GM12864 (cell line): ENCODE data around the gene FANCD2.

Experiments
- DNase-seq: peaks from one replicate; pipeline ENCODE4 v3.0.0-alpha.2; 2011; ENCODE audit warnings: low read depth
- H3K4me3 ChIP-seq: 2 replicates; pipeline ENCODE4 v1.5.1; 2011; ENCODE audit warnings: mild to moderate bottlenecking, low read depth, low read length, control low read depth
- CTCF ChIP-seq: IDR thresholded peaks from 2 replicates; pipeline ENCODE4 v1.5.1; 2011; ENCODE audit warnings: low read depth, mild to moderate bottlenecking, moderate library complexity, low read length, control low read depth, inconsistent platforms; ENCODE audit errors: missing control alignments

The FANCD2 gene

GRCh38 chr3:10000686-10001085, 25.6 kb upstream of the FANCD2 start:
- TF ChIP-seq CTCF = no peak
- H3K4me3 ChIP-seq = no peak overlapping the region
- DNase-seq = no peak

GRCh38 chr3:10002951-10003350, 23.3 kb upstream of the FANCD2 start:
- H3K4me3 ChIP-seq = no peak overlapping the region
- no peak for TF ChIP-seq CTCF
- no peak for DNase-seq

GRCh38 chr3:10004506-10004905, 21.7 kb upstream of the FANCD2 start:
- DNase-seq = no peak
- no peak for TF ChIP-seq CTCF
- H3K4me3 ChIP-seq = no peak overlapping the region

GRCh38 chr3:10004960-10005564, 21.2 kb upstream of the FANCD2 start:
- DNase-seq = no peak
- no peak for TF ChIP-seq CTCF
- no peak overlapping the region for H3K4me3 ChIP-seq

- no peak overlapping the region for H3K4me3 ChIP-seq
- no peak for TF ChIP-seq CTCF
- DNase-seq = no peak
These were observed 20.0 kb upstream of the FANCD2 start for GRCh38 chr3:10006048-10006761.

GRCh38 chr3:10006762-10007090, 19.5 kb upstream of the FANCD2 start:
- no peak for DNase-seq
- no peak for TF ChIP-seq CTCF
- no peak overlapping the region for H3K4me3 ChIP-seq
